Left colon (tissue), 2 donors: ENCODE measurements around the gene PPFIBP1. TPM values are rescaled to one million over a fixed set of nuclear protein-coding genes. Genes with fewer than 3 reads are reported as not detected.
"Not testable (repeated sequence)": the region's sequence is repeated elsewhere in the genome, so short reads cannot be mapped to it uniquely, and the experiment has no call there.

ENCODE experiments used
- ATAC-seq: fragments of 200-7000 bp; cut with Tn5 transposase; one replicate; pipeline ENCODE4 v1.9.1; 2020; ENCODE audit warnings: mild to moderate bottlenecking, moderate library complexity
- DNase-seq, 2 donors: peaks; one replicate each; pipeline ENCODE4 v3.0.0-alpha.2; 2020
- intact Hi-C, 2 donors: fragments of 100-400 bp; cut with DNase I in 1 of 2; cut with micrococcal nuclease in 1 of 2; formaldehyde crosslinking; loops; one replicate each; pipeline versions ENCODE4 v1.11.2 to v1.14.0; 2022; cut with DNase I, micrococcal nuclease
- total RNA-seq, 2 donors: library from RNA; stranded (reverse); fragmentation: NEBNext Ultra II Directional; extraction: Animal tissue kit (Norgen Biotek cat#: 25700); gene quantifications; one replicate each; pipeline ENCODE4 v1.2.1, GENCODE V29; 2021
- donor health status: DM: no; HTN: no; CAD: no.
- donor health status: DM: yes; HTN: yes; CAD: no.

PPFIBP1 gene
- total RNA-seq, 2 donors from 2014 or later: 40.9 to 43.1 TPM

DNA sequence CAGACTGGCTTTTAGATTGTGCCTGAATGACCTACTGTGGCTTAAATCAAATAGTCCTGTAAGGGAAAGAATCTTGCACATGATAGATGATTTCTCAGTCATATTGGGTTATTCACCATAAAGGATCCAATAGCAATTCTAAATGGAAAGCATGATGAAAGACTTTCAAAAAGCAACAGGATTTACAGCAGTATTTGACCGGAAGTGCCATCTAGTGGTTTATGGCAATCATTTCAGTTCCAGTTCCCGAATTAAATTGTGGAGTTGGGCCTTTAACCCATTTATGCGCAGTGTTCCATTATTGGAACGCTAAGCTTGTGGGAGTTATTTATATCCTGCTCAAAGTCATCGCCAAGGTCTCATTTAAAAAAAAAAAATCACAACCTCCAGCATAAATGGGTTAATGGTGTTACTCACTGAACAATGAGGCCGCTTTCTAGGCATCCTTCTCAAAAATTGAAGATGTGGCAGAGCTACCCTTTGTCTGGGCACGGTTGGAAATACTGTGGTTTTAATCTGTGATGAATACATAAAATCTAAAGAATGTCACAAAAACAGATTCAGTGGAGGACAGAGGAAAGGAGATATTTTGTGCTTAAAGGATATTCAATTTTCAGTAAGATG is 111.5 kb downstream of the PPFIBP1 start:
- no peak for DNase-seq
- ATAC-seq: peak; percentile 51
- intact Hi-C loops: no loop called here

- ATAC-seq, DNase-seq, intact Hi-C loops: not testable (repeated sequence)
Measured at GRCh38 chr12:27636569-27636968, 112.6 kb downstream of the PPFIBP1 start.

DNA sequence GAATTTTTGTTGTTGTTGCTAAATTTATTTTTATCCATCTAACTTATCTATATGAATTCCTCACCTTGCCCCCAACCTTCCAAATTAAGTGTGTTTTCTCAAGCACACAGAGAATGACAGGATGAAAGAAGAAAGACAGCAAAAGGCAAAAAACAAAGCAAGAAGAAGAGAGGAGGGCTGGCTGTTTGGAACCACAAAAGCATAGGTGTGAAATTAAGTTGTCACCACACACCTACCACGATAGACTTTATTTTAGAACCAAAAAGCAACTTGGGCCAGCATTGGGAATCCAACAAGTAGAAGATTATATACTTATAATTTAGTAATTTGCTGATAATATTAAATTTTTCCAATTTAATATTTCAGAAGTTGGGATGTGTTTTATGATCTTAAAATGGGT is 113.5 kb downstream of the PPFIBP1 start:
- ATAC-seq: no peak
- no peak for DNase-seq
- intact Hi-C loops: no loop called here

- DNase-seq (no peak), ATAC-seq (no peak)
- intact Hi-C loops: no loop called here
Measured at GRCh38 chr12:27639265-27639664, 115.3 kb downstream of the PPFIBP1 start.

GRCh38 chr12:27640566-27641200 is 116.7 kb downstream of the PPFIBP1 start:
- intact Hi-C loops, DNase-seq, ATAC-seq: not testable (repeated sequence)

DNA sequence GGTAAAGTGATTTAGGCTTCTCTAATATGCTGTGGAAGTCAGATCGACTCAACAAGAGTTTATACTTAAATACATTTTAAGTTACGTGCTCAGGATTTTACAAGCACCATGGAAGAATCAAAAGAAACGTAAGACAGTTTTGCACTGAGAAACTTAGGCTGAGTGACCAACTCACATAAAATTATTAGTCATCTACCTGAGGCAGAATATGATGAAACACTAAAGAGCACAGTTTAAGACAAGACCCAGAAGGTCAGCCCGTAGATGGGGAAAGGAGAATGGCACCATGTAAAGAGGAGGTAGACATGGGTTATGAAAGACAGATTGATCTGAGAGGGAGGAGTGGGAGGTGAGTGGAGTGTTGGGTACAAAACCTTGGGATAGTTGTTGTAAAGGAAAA is 118.4 kb downstream of the PPFIBP1 start:
- intact Hi-C loops: not testable (repeated sequence)

DNA sequence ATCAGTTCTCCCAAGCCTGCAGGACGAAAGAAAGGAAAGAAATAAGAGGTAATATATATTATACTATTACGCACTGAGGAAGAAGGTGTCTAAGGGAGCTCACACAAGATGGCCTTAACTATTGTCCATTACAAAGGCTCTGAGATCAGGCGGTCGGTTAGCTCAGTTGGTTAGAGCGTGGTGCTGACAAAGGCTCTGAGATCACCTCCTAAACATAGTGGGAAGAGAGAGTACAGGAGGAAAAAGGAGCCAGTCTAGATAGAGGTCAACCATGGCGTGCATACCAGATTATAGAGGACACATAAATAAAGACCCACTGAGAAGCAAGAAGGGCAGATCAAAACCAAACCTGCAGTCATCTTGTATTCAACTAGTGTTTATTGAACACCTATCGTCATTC is 118.9 kb downstream of the PPFIBP1 start:
- DNase-seq, ATAC-seq, intact Hi-C loops: not testable (repeated sequence)

More for the DNA sequence above, 118.4 kb downstream of the PPFIBP1 start:
- not testable (repeated sequence) for ATAC-seq, DNase-seq

DNA sequence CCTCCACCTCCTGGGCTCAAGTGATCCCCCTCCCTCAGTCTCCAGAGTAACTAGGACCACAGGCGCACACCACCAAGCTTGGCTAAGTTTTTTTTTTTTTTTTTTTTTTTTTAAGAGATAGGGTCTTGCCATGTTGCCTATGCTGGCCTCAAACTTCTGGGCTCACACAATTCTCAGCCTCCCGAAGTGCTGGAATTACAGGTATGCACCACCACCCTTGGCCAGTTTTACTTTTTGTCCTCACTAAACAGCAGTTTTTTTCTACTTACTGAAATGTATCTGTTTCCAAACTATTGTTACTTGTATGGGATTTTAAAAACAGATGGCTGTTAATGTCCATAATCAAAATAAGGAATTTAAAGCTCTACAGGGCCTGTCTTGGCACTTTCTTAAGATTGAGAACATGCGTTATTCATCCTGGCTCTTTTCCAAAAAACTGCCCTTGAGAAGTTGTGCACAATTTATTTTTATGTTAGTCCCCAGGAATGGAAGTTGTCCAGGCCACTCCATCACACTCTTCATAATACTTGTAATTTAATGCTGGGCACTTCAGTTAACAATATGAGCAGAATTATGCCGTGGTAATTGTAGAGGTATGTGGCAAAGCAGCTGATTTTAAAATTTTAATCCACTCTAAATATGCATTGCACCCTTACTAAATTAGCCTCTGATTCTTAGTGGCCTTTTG is 120.3 kb downstream of the PPFIBP1 start:
- intact Hi-C loops: no loop called here
- DNase-seq (no peak), ATAC-seq (no peak)

DNA sequence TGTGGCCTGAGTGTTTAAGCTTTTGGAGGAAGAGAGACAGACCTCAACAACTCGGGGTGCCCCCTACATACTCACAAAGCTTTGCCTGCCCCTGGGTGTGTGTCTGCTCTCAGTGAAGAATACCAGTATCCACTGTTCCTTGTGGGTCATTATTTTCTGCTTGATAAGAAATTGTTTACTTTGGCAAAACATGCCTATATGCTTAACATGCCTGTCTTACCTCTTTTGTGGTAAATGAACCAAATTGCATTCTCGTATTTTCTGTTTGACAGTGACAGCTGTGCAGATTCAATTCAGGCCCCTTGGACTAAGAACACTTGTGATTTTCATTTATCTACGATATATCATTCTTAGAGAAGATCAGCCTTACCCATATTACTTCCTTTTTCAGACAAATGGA is 121.7 kb downstream of the PPFIBP1 start:
- no peak for ATAC-seq
- DNase-seq: no peak
- intact Hi-C loops: no loop called here

GRCh38 chr12:27646149-27646548 is 122.1 kb downstream of the PPFIBP1 start:
- DNase-seq: no peak
- intact Hi-C loops: no loop called here
- ATAC-seq: no peak

DNA sequence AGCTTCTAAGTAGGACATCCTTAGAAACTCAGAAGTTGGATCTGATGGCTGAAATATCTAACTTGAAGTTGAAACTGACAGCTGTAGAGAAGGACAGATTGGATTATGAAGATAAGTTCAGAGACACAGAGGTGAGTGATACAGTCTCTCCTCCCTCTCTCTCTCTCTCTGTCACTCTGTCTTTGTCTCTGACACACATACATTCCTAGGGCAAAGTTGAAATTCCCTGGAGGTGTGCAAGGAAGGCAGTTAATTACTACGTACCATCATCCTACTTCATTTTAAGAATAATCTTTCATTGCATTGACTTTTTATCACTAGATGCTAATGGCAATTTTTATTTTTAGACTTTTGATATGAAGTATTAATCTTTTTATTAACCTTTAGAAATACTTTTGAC is 126.0 kb downstream of the PPFIBP1 start:
- ATAC-seq (no peak), DNase-seq (no peak)
- intact Hi-C loops: loop anchor here in 1 of 2 donors (5.0 kb wide), 1 partner anchor 213 kb away; no protein-coding TSS in a partner anchor

DNA sequence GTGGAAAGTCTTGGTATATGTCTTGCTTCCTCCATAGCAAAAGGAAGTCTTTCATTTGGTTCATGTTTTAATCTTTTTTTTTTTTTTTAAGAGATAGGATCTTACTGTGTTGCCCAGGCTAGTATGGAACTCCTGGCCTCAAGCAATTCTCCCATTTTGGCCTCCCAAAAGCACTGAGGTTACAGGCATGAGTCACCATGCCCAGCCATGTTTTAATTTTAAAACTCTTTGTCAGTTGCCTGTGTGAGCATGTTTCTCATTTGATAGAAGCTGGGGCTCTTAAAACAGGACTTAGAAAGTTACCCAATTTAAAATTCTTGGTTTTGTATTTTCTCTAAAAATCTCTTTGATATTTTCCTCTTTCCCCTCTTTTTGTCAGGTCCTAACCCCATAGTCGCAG is 127.2 kb downstream of the PPFIBP1 start:
- intact Hi-C loops: loop anchor here in 1 of 2 donors (5.0 kb wide), 1 partner anchor 214 kb away; no protein-coding TSS in a partner anchor
- ATAC-seq (no peak), DNase-seq (no peak)

DNA sequence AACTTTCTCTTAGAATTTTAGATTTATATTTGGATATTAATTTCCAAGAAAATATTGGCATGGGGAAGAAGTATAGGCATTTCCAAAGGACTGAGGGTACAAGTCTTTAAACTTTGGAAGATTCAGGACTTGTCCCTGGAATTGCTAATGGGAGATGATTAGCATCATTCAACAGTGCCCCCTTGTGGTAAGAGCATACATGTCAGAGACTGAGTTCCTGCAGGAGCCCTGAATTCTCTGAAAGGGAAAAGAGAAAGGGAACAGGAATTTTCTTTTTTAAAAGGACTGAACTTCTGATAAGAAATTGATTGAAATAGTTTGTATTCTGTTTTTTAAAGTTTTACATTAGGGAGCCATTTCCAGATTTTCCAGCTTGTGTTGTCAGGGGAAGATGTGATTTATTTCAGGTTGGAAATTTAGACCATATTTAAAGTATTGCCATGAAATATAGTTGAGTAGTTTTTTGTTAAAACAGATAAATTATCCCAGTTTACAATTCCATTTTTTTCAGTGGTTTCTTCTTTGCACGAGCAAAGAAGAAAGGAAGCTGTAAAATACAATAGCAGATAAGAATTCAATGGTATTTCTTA is 128.3 kb downstream of the PPFIBP1 start:
- DNase-seq (peak in 1 of 2 donors; percentile 9), ATAC-seq (peak; percentile 75)
- intact Hi-C loops: loop anchor here in 1 of 2 donors (5.0 kb wide), 1 partner anchor 215 kb away; no protein-coding TSS in a partner anchor

- DNase-seq: no peak
- no peak for ATAC-seq
- intact Hi-C loops: loop anchor here in 1 of 2 donors (5.0 kb wide), 1 partner anchor 216 kb away; no protein-coding TSS in a partner anchor
Measured at GRCh38 chr12:27653661-27654060, 129.7 kb downstream of the PPFIBP1 start.

- DNase-seq, ATAC-seq, intact Hi-C loops: not testable (repeated sequence)
Measured at GRCh38 chr12:27655476-27655875, 131.5 kb downstream of the PPFIBP1 start.

DNA sequence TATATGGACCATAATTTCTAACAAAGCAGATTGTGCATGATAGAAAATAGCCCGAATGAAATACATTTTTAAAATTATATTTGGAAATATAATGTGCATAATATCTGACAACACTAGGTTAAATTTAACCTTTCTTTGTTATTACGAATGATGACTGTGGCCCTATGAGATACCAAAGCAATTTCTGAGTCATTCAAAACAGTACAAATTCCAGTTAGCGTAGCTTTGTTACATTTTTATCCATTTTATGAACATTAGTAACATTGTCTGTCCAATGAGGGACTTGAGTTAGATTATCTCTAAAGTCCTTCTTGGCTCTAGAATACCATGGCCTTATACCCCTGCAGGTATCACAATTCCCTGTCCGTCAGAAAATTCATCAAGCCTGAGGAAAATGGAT is 133.3 kb downstream of the PPFIBP1 start:
- intact Hi-C loops: no loop called here
- DNase-seq (no peak), ATAC-seq (no peak)

- intact Hi-C loops: no loop called here
Measured at GRCh38 chr12:27665704-27666103, 141.7 kb downstream of the PPFIBP1 start.

GRCh38 chr12:27666510-27666909 is 142.5 kb downstream of the PPFIBP1 start:
- no peak for DNase-seq
- intact Hi-C loops: no loop called here
- no peak for ATAC-seq

More at GRCh38 chr12:27665704-27666103, 141.7 kb downstream of the PPFIBP1 start:
- ATAC-seq (no peak), DNase-seq (no peak)

GRCh38 chr12:27667540-27667939 is 143.5 kb downstream of the PPFIBP1 start:
- ATAC-seq (no peak), DNase-seq (no peak)
- intact Hi-C loops: no loop called here
